HG03025 (cell line): ENCODE measurements around the gene SESTD1.
"Not testable (repeated sequence)": the region's sequence is repeated elsewhere in the genome, so short reads cannot be mapped to it uniquely, and the experiment has no call there.

ENCODE experiments used
- ATAC-seq: cut with Tn5 transposase; IDR thresholded peaks from one replicate; pipeline ENCODE4 v1.9.1; 2021; ENCODE audit warnings: mild to moderate bottlenecking, moderate library complexity; ENCODE audit not compliant: unreplicated experiment, low FRiP score

Gene SESTD1

DNA sequence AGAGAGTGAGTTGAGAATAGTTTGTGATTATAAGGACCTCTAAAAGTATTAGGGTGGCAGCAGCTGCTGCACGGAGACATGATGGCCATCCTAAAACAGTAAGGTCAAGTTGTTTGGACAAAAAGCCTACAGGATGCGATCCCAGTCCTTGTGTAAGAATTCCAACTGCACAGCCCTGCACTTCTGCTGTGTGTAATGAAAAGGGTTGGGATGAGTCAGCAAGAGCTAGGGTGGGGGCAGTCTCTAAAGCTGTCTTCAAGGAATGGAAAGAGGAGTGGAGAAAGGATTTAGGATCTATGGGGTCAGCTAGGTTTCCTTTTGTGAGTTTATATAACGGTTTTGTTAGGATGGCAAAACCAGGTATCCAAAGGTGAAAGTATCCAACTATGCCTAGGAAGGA lies 211.1 kb downstream of the SESTD1 start:
- ATAC-seq: not testable (repeated sequence)
